OCI-LY3 (cell line): ENCODE data around the gene NRXN3.

Experiments used
- H2AFZ ChIP-seq: fragments of 200-600, 300-600 bp; shearing (Covaris generic); 2 replicates; pipeline ENCODE4 v1.6.0; 2014; ENCODE audit warnings: antibody characterized with exemption, low read depth, low read length
- H3K27ac ChIP-seq: fragments of 200-600, 300-600 bp; sonication (generic); 2 replicates; pipeline ENCODE4 v1.5.1; 2014; ENCODE audit warnings: mild to moderate bottlenecking, low read length, moderate library complexity, mixed read lengths
- H3K27me3 ChIP-seq: fragments of 200-600, 300-600 bp; sonication (generic); 2 replicates; pipeline ENCODE4 v1.6.1; 2014; ENCODE audit warnings: low read depth, low read length, mixed read lengths
- H3K36me3 ChIP-seq: fragments of 200-600, 300-600 bp; sonication (generic); replicated peaks from 2 replicates; pipeline ENCODE3; 2014; ENCODE audit warnings: low read depth, low read length, mixed read lengths
- H3K4me1 ChIP-seq: fragments of 300-600, 200-600 bp; sonication (generic); 2 replicates; pipeline ENCODE4 v1.6.1; 2014; ENCODE audit warnings: low read length, mixed read lengths
- H3K4me2 ChIP-seq: fragments of 200-600, 300-600 bp; sonication (generic); 2 replicates; pipeline ENCODE4 v1.6.1; 2014; ENCODE audit warnings: low read length, mixed read lengths
- H3K4me3 ChIP-seq: fragments of 300-600, 200-600 bp; sonication (generic); 2 replicates; pipeline ENCODE4 v1.5.1; 2014; ENCODE audit warnings: antibody characterized with exemption, mild to moderate bottlenecking, low read length, moderate library complexity
- H3K79me2 ChIP-seq: fragments of 300-600, 200-600 bp; shearing (Covaris generic); 2 replicates; pipeline ENCODE4 v1.6.1; 2014; ENCODE audit warnings: mild to moderate bottlenecking, low read length, mixed read lengths
- H3K9ac ChIP-seq: fragments of 300-600, 200-600 bp; shearing (Covaris generic); 2 replicates; pipeline ENCODE4 v1.6.0; 2014; ENCODE audit warnings: mild to moderate bottlenecking, low read length, moderate library complexity
- H3K9me3 ChIP-seq: fragments of 200-600, 300-600 bp; shearing (Covaris generic); 2 replicates; pipeline ENCODE4 v1.6.1; 2014; ENCODE audit warnings: low read length, mixed read lengths; ENCODE audit not compliant: insufficient read depth
- H4K20me1 ChIP-seq: fragments of 200-600, 300-600 bp; sonication (generic); 2 replicates; pipeline ENCODE4 v1.6.1; 2016; ENCODE audit warnings: low read length, mixed read lengths; ENCODE audit not compliant: insufficient read depth
- CTCF ChIP-seq: fragments of 200-600, 300-600 bp; sonication (generic); IDR thresholded peaks from 2 replicates; pipeline ENCODE4 v1.5.1; 2014; ENCODE audit warnings: antibody characterized with exemption, low read length, low read depth
- EZH2phosphoT487 ChIP-seq: fragments of 200-600 bp; shearing (Covaris generic); IDR thresholded peaks from 2 replicates; pipeline ENCODE4 v1.6.1; 2018; ENCODE audit warnings: antibody characterized with exemption, mixed run types, low read depth

The NRXN3 gene

GRCh38 chr14:79299162-79299561, 1129.0 kb downstream of the NRXN3 start:
- no peaks in the 10 kb centered on the region for H3K27me3 ChIP-seq
- H3K4me2 ChIP-seq = no peak overlapping the region
- no peak overlapping the region for H3K27ac ChIP-seq
- no peak overlapping the region for H2AFZ ChIP-seq
- H3K36me3 ChIP-seq = no peaks in the 10 kb centered on the region
- H4K20me1 ChIP-seq = no peaks in the 10 kb centered on the region
- H3K9me3 ChIP-seq = no peaks in the 10 kb centered on the region
- no peaks in the 10 kb centered on the region for H3K4me1 ChIP-seq
- no peaks in the 10 kb centered on the region for H3K79me2 ChIP-seq
- H3K4me3 ChIP-seq = no peak overlapping the region
- no peak overlapping the region for H3K9ac ChIP-seq
- TF ChIP-seq EZH2phosphoT487 (no peak), CTCF (no peak)

- Histone ChIP-seq H3K79me2 (no peaks in the 10 kb centered on the region), H3K9ac (no peak overlapping the region), H4K20me1 (no peaks in the 10 kb centered on the region), H3K9me3 (no peaks in the 10 kb centered on the region), H3K27me3 (no peaks in the 10 kb centered on the region), H2AFZ (no peak overlapping the region), H3K4me2 (no peak overlapping the region), H3K4me1 (no peaks in the 10 kb centered on the region), H3K27ac (no peak overlapping the region), H3K4me3 (no peak overlapping the region), H3K36me3 (no peaks in the 10 kb centered on the region)
- no peak for TF ChIP-seq EZH2phosphoT487
- TF ChIP-seq CTCF = no peak
Observed at GRCh38 chr14:79304279-79304678, 1134.1 kb downstream of the NRXN3 start.

- TF ChIP-seq EZH2phosphoT487 (no peak), CTCF (no peak)
- Histone ChIP-seq H3K79me2 (no peaks in the 10 kb centered on the region), H3K9me3 (no peaks in the 10 kb centered on the region), H3K36me3 (no peaks in the 10 kb centered on the region), H3K4me1 (no peaks in the 10 kb centered on the region), H4K20me1 (no peaks in the 10 kb centered on the region), H3K27me3 (no peaks in the 10 kb centered on the region), H2AFZ (no peak overlapping the region), H3K9ac (no peak overlapping the region), H3K4me2 (no peak overlapping the region), H3K4me3 (no peak overlapping the region), H3K27ac (no peak overlapping the region)
Observed at GRCh38 chr14:79306546-79306945, 1136.4 kb downstream of the NRXN3 start.

GRCh38 chr14:79318371-79318770, 1148.2 kb downstream of the NRXN3 start:
- Histone ChIP-seq H3K4me2 (no peak overlapping the region), H2AFZ (no peak overlapping the region), H4K20me1 (no peaks in the 10 kb centered on the region), H3K9ac (no peak overlapping the region), H3K4me3 (no peak overlapping the region), H3K36me3 (no peaks in the 10 kb centered on the region), H3K4me1 (no peaks in the 10 kb centered on the region), H3K79me2 (no peaks in the 10 kb centered on the region), H3K27ac (no peak overlapping the region), H3K27me3 (no peaks in the 10 kb centered on the region), H3K9me3 (no peaks in the 10 kb centered on the region)
- no peak for TF ChIP-seq CTCF
- no peak for TF ChIP-seq EZH2phosphoT487
